Caco-2 (cell line): Measurements from ENCODE around the gene COL20A1. TPM values are rescaled to one million over a fixed set of nuclear protein-coding genes. Genes with fewer than 3 reads are reported as not detected.

Source experiments
- BruUV-seq: library from RNA; stranded (reverse); fragments of 400-500 nt; replicated peaks from 2 replicates; lab custom pipeline; 2021; lab: Mats Ljungman, UMichigan
- CTCF ChIA-PET: fragments of 300-600 bp; sonication (Branson Sonifier 250); formaldehyde crosslinking; loops from one replicate; lab custom pipeline; 2022; ENCODE audit warnings: antibody characterized with exemption; lab: Charles Lee
- POLR2A ChIA-PET: fragments of 300-600 bp; sonication (Branson Sonifier 250); formaldehyde crosslinking; loops from one replicate; lab custom pipeline; 2022; ENCODE audit warnings: antibody characterized with exemption; lab: Charles Lee
- DNase-seq, 2 experiments: peaks; one replicate each; pipeline versions ENCODE4 v3.0.0 to v3.0.0-alpha.2; 2020 to 2022
- H3K27me3 ChIP-seq: replicated peaks from 2 replicates; pipeline ENCODE4 v1.6.0; 2011; ENCODE audit warnings: low read length; ENCODE audit not compliant: control insufficient read depth, insufficient read depth
- H3K36me3 ChIP-seq: 2 replicates; pipeline ENCODE4 v1.5.1; 2011; ENCODE audit warnings: low read length; ENCODE audit not compliant: control insufficient read depth, insufficient read depth
- H3K4me1 ChIP-seq: fragments of 250-450 bp; sonication (Bioruptor Pico); 2 replicates; pipeline ENCODE4 v1.5.1; 2020; ENCODE audit warnings: mild to moderate bottlenecking
- H3K4me3 ChIP-seq: 2 replicates; pipeline ENCODE4 v1.5.1; 2011; ENCODE audit warnings: low read depth, mild to moderate bottlenecking, control low read depth, low read length
- H3K9me3 ChIP-seq: fragments of 250-450 bp; sonication (Bioruptor Pico); 2 replicates; pipeline ENCODE4 v1.5.1; 2020; ENCODE audit warnings: mild to moderate bottlenecking, moderate library complexity
- H3K27ac Mint-ChIP-seq: one replicate; pipeline ENCODE4 v1.8.0; 2022; ENCODE audit warnings: mixed read lengths; ENCODE audit not compliant: unreplicated experiment
- H3K27me3 Mint-ChIP-seq: one replicate; pipeline ENCODE4 v1.8.0; 2022; ENCODE audit warnings: mixed read lengths; ENCODE audit not compliant: insufficient read depth, unreplicated experiment
- H3K36me3 Mint-ChIP-seq: one replicate; pipeline ENCODE4 v1.8.0; 2022; ENCODE audit warnings: mild to moderate bottlenecking, mixed read lengths; ENCODE audit not compliant: insufficient read depth, unreplicated experiment
- H3K4me1 Mint-ChIP-seq: one replicate; pipeline ENCODE4 v1.8.0; 2022; ENCODE audit warnings: low read depth, mixed read lengths; ENCODE audit not compliant: unreplicated experiment
- H3K4me3 Mint-ChIP-seq: one replicate; pipeline ENCODE4 v1.8.0; 2022; ENCODE audit warnings: mild to moderate bottlenecking, moderate library complexity, mixed read lengths; ENCODE audit not compliant: unreplicated experiment
- H3K9me3 Mint-ChIP-seq: one replicate; pipeline ENCODE4 v1.8.0; 2022; ENCODE audit warnings: mixed read lengths; ENCODE audit not compliant: unreplicated experiment
- intact Hi-C: fragments of 100-400 bp; cut with micrococcal nuclease; formaldehyde crosslinking; loops from one replicate; pipeline ENCODE4 v1.10.0; 2022; ENCODE audit not compliant: unreplicated experiment
- total RNA-seq: library from RNA; stranded (reverse); gene quantifications from 2 replicates; pipeline ENCODE4 v1.2.3, GENCODE V29; 2022
- TF ChIP-seq, protein P1 (sequence below), 2 experiments: fragments of 200-600 bp in 1 of 2; IDR thresholded peaks; 1 replicate in 1 of 2; 2 replicates in 1 of 2; pipeline versions ENCODE4 v1.5.1 to v1.8.0; 2011 to 2022; ENCODE audit warnings: antibody characterized with exemption in 1 of 2, control low read depth in 1 of 2, inconsistent platforms in 1 of 2, low read depth in 1 of 2, low read length in 1 of 2, mild to moderate bottlenecking in 1 of 2, moderate library complexity in 1 of 2; ENCODE audit not compliant: insufficient read depth in 1 of 2, severe bottlenecking in 1 of 2, unreplicated experiment in 1 of 2

COL20A1 gene
- total RNA-seq, 1 experiment from 2014 or later = 0.27 TPM

DNA sequence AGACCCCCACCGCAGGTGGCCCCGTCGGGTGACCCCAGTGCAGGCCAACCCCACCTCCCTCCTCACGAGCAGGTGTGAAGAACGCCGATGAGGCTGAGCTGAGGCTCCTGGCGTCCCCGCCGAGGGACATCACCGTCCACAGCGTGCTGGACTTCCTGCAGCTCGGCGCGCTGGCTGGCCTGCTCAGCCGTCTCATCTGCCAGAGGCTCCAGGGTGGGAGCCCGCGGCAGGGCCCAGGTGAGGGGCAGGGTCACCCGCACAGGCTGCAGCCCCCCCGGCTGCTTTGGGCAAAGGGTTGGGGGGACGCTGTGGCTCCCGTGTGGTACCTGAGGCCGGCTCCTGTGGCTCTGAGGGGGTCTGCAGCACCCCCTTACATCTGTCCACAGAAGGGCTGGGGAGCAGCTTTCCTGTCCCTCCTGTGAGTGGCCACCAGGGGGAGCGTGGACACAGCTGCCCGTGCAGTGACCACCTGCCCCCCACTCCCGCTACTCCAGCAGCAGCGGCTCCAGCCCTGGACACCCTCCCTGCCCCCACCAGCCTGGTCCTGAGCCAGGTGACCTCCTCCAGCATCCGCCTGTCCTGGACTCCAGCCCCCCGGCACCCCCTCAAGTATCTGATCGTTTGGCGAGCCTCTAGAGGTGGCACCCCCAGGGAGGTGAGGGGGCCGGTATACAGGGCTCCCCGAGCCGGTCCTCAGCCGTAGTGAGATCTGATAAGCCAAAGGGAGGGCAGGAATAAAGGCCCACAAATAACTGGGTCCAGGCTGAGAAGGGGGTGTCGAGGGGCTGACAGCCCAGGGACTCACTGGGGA is 16.5 kb downstream of the COL20A1 start:
- H3K9me3 ChIP-seq = no peaks in the 10 kb centered on the region
- H3K36me3 ChIP-seq = no peaks in the 10 kb centered on the region
- Mint-ChIP-seq H3K27ac (no peak overlapping the region), H3K27me3 (peaks cover 3% of the 10 kb centered on the region), H3K4me3 (no peak overlapping the region), H3K4me1 (no peaks in the 10 kb centered on the region), H3K9me3 (no peaks in the 10 kb centered on the region), H3K36me3 (no peaks in the 10 kb centered on the region)
- no TSS peak for BruUV-seq
- H3K4me1 ChIP-seq = no peaks in the 10 kb centered on the region
- CTCF ChIA-PET = interaction anchor here (0.6 to 4.7 kb wide), 26 partner anchors 8 to 337 kb away, joined by 3 to 135 read pairs (median 4); partner anchors contain the start of gene ARFGAP1
- H3K4me3 ChIP-seq = no peak overlapping the region
- intact Hi-C loops = loop anchor here (1.0 to 10.0 kb wide), 2 partner anchors 72 to 175 kb away; no protein-coding TSS in a partner anchor
- POLR2A ChIA-PET = interaction anchor here (0.5 kb wide), 1 partner anchor 12 kb away, joined by 3 read pairs; no protein-coding TSS in a partner anchor
- H3K27me3 ChIP-seq = peaks cover 1% of the 10 kb centered on the region; the same call in 1 of the 2 replicates
- peak; percentile 79 to 84 for DNase-seq
- TF ChIP-seq, protein P1, sequence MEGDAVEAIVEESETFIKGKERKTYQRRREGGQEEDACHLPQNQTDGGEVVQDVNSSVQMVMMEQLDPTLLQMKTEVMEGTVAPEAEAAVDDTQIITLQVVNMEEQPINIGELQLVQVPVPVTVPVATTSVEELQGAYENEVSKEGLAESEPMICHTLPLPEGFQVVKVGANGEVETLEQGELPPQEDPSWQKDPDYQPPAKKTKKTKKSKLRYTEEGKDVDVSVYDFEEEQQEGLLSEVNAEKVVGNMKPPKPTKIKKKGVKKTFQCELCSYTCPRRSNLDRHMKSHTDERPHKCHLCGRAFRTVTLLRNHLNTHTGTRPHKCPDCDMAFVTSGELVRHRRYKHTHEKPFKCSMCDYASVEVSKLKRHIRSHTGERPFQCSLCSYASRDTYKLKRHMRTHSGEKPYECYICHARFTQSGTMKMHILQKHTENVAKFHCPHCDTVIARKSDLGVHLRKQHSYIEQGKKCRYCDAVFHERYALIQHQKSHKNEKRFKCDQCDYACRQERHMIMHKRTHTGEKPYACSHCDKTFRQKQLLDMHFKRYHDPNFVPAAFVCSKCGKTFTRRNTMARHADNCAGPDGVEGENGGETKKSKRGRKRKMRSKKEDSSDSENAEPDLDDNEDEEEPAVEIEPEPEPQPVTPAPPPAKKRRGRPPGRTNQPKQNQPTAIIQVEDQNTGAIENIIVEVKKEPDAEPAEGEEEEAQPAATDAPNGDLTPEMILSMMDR (IDR thresholded peaks at IDR 0.05; ENCODE audit: insufficient read depth in 1 of 2, low read depth in 1 of 2, low read length in 1 of 2, severe bottlenecking in 1 of 2, unreplicated experiment in 1 of 2) = peak; percentile 99 to 100

DNA sequence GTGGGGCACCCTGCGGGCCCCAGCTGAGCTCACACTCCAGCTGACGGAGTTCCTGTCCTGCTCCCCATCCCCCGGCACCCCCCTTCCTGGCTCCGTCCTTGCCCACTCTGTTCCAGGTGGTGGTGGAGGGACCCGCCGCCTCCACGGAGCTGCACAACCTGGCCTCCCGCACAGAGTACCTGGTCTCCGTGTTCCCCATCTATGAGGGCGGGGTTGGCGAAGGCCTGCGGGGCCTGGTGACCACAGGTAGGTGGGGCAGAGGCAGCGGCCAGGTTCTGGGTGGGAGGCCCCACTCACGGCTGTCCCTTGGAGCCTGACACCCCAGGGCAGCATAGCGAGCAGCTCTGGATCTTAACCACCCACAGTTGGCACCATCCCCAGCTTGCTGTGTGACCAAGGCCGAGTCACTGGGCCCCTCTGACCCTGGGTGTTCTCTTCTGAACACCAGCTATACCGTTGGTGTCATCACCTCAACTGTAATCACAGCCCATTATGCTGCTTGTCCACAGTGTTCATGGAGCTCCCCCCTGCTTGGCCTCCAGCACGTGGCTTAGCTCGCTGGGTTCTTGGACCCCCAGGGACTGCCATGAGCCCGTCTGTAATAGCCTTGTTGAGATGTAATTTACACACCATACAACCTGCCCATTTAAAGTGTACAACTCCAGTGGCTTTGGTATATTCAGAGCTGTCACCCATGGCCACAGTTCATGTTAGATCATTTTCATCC is 17.4 kb downstream of the COL20A1 start:
- Histone ChIP-seq H3K4me3 (no peak overlapping the region), H3K9me3 (no peaks in the 10 kb centered on the region), H3K27me3 (peaks cover 1% of the 10 kb centered on the region; the same call in 1 of the 2 replicates), H3K4me1 (no peaks in the 10 kb centered on the region), H3K36me3 (no peaks in the 10 kb centered on the region)
- Mint-ChIP-seq H3K4me1 (no peaks in the 10 kb centered on the region), H3K27ac (no peak overlapping the region), H3K4me3 (no peak overlapping the region), H3K27me3 (peaks cover 3% of the 10 kb centered on the region), H3K36me3 (no peaks in the 10 kb centered on the region), H3K9me3 (no peaks in the 10 kb centered on the region)
- DNase-seq = no peak
- ChIA-PET POLR2A (no interaction called here), CTCF (interaction anchor here (0.6 to 4.7 kb wide), 19 partner anchors 9 to 186 kb away, joined by 3 to 135 read pairs (median 6); partner anchors contain the start of gene ARFGAP1)
- TF ChIP-seq, protein P1 (IDR thresholded peaks at IDR 0.05; ENCODE audit: insufficient read depth in 1 of 2, low read depth in 1 of 2, low read length in 1 of 2, severe bottlenecking in 1 of 2, unreplicated experiment in 1 of 2) = no peak
- intact Hi-C loops = no loop called here
- BruUV-seq = no TSS peak

DNA sequence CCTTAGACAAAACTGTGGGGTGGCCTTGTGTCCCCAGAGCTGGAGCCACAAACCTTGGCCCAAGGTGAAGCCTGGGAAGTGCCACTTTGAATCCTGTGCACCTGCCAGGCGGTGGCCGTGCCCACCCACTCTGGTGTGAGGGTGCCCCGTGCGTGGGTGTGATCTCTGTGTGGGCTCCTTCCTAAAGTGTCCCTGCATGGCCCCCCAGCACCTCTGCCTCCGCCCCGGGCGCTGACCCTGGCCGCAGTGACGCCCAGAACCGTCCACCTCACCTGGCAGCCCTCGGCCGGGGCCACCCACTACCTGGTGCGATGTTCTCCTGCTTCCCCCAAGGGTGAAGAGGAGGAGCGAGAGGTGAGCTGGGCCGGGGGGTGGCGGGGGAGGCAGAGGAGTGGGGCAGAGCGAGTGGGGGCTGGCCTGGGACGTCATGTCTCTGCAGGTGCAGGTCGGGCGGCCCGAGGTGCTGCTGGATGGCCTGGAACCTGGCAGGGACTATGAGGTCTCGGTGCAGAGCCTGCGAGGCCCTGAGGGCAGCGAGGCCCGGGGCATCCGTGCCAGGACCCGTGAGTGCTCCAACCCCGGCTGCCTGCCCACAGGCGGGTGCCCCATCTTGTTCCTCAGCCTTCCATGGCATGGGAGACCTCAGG is 18.3 kb downstream of the COL20A1 start:
- Histone ChIP-seq H3K4me3 (no peak overlapping the region), H3K27me3 (peaks cover 1% of the 10 kb centered on the region; the same call in 1 of the 2 replicates), H3K36me3 (no peaks in the 10 kb centered on the region), H3K4me1 (no peaks in the 10 kb centered on the region), H3K9me3 (no peaks in the 10 kb centered on the region)
- H3K4me3 Mint-ChIP-seq = no peak overlapping the region
- H3K36me3 Mint-ChIP-seq = no peaks in the 10 kb centered on the region
- TF ChIP-seq, protein P1 (IDR thresholded peaks at IDR 0.05; ENCODE audit: insufficient read depth in 1 of 2, low read depth in 1 of 2, low read length in 1 of 2, severe bottlenecking in 1 of 2, unreplicated experiment in 1 of 2) = no peak
- no TSS peak for BruUV-seq
- POLR2A ChIA-PET = no interaction called here
- no peaks in the 10 kb centered on the region for H3K9me3 Mint-ChIP-seq
- no peak overlapping the region for H3K27ac Mint-ChIP-seq
- H3K4me1 Mint-ChIP-seq = no peaks in the 10 kb centered on the region
- intact Hi-C loops = no loop called here
- peaks cover 3% of the 10 kb centered on the region for H3K27me3 Mint-ChIP-seq
- CTCF ChIA-PET = interaction anchor here (0.6 to 4.7 kb wide), 8 partner anchors 12 to 168 kb away, joined by 3 to 135 read pairs (median 10); no protein-coding TSS in a partner anchor
- no peak for DNase-seq
